ENCODE results near the gene SDF2L1. TPM values are rescaled to one million over a fixed set of nuclear protein-coding genes. Genes with fewer than 3 reads are reported as not detected.

Gene SDF2L1
- polyA plus RNA-seq, 1 experiment: 12.6 TPM

DNA sequence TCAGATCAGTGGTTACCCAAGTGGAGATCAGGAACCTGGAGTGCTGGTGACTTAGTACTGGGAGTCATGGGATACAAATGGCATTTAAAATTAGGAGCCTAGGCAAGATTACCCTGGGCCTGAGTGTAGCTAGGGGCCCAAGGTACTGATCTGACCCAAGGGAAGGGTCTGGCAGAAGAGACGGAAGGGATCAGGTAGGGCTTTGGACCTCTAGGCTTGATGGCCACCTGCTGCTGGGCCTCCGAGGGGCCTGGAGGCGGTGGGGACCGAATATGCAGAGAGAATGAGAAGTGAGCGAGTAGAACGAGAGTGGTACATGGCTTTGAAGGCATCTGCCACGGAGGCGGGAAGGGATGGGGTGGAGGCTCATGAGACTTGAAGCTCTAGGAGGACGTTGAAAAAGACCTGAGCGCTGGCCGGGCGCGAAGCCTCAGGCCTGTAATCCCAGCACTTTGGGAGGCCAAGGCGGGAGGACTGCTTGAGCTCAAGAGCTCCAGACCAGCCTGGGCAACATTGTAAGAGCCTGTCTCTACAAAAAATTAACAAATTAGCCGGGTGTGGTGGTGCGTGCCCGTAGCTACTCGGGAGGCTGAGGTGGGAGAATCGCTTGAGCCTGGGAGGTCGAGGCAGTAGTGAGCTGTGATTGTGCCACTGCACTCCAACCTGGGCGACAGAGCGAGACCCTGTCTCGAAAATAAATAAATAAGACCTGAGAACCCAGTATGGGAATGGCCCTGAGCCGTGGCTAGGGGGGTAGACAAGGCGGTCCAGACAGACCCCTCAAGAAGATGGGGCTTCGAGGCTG lies 23.1 kb downstream of the SDF2L1 start:
- ChIA-PET CTCF (interaction anchor here (1.8 kb wide), 1 partner anchor 19 kb away, joined by 6 read pairs; no protein-coding TSS in a partner anchor), POLR2A (interaction anchor here (1.5 kb wide), 1 partner anchor 7 kb away, joined by 3 read pairs; no protein-coding TSS in a partner anchor)
- DNase-seq (ENCODE audit: low read depth, low spot score): no peak
- Histone ChIP-seq H3K9me3 (ENCODE audit: control insufficient read depth, insufficient read depth, low read length) (no peaks in the 10 kb centered on the region; the same call in 1 of the 2 replicates), H3K4me3 (ENCODE audit: low read depth, low read length) (peak overlapping the region; percentile 80), H3K27me3 (ENCODE audit: control insufficient read depth, insufficient read depth, low read length) (peaks cover 2% of the 10 kb centered on the region), H3K27ac (ENCODE audit: low read depth, low read length) (peak overlapping the region; percentile 80)
- TF ChIP-seq, protein P1, sequence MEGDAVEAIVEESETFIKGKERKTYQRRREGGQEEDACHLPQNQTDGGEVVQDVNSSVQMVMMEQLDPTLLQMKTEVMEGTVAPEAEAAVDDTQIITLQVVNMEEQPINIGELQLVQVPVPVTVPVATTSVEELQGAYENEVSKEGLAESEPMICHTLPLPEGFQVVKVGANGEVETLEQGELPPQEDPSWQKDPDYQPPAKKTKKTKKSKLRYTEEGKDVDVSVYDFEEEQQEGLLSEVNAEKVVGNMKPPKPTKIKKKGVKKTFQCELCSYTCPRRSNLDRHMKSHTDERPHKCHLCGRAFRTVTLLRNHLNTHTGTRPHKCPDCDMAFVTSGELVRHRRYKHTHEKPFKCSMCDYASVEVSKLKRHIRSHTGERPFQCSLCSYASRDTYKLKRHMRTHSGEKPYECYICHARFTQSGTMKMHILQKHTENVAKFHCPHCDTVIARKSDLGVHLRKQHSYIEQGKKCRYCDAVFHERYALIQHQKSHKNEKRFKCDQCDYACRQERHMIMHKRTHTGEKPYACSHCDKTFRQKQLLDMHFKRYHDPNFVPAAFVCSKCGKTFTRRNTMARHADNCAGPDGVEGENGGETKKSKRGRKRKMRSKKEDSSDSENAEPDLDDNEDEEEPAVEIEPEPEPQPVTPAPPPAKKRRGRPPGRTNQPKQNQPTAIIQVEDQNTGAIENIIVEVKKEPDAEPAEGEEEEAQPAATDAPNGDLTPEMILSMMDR (IDR thresholded peaks at IDR 0.05; ENCODE audit: low read depth, low read length): no peak

DNA sequence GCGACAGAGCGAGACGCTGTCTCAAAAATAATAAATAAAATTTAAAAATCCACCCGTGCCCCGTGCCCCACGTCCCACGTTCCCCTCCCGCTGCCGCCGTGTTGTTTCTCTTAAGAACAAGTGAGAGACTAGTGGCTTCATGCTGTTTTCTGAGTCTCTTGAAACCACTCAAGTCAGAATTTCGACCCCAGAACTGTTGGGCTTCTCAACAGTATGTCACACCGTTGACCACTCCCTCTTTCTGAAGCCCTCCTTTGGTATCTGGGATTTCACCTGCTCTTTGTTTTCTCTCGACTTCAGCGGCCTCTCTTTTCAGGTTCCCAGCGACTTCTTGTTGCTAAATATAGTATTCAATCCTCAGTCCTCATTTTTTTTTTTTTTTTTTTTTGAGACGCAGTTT lies 24.7 kb downstream of the SDF2L1 start:
- CTCF ChIA-PET: interaction anchor here (0.6 kb wide), 2 partner anchors 8 to 13 kb away, joined by 6 to 10 read pairs; no protein-coding TSS in a partner anchor
- Histone ChIP-seq H3K4me3 (ENCODE audit: low read depth, low read length) (peak overlapping the region; percentile 80), H3K9me3 (ENCODE audit: control insufficient read depth, insufficient read depth, low read length) (no peaks in the 10 kb centered on the region; the same call in 1 of the 2 replicates), H3K27me3 (ENCODE audit: control insufficient read depth, insufficient read depth, low read length) (peaks cover 2% of the 10 kb centered on the region), H3K27ac (ENCODE audit: low read depth, low read length) (no peak overlapping the region)
- TF ChIP-seq, protein P1 (IDR thresholded peaks at IDR 0.05; ENCODE audit: low read depth, low read length): no peak
- DNase-seq (ENCODE audit: low read depth, low spot score): no peak
- POLR2A ChIA-PET: interaction anchor here (1.5 kb wide), 1 partner anchor 9 kb away, joined by 3 read pairs; no protein-coding TSS in a partner anchor

DNA sequence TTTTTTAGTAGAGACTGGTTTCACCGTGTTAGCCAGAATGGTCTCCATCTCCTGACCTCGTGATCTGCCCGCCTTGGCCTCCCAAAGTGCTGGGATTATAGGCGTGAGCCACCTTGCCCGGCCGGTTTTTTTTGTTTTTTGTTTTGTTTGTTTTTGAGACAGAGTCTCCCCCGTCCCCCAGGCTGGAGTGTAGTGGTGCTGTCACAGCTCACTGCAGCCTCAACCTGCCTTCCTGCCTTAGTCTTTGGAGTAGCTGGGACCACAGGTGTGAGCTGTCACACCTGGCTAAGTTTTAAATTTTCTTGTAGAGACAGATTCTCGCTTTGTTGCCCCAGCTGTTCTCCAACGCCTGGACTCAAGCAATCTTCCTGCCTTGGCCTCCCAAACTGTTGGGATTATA lies 26.9 kb downstream of the SDF2L1 start:
- TF ChIP-seq, protein P1 (IDR thresholded peaks at IDR 0.05; ENCODE audit: low read depth, low read length): no peak

DNA sequence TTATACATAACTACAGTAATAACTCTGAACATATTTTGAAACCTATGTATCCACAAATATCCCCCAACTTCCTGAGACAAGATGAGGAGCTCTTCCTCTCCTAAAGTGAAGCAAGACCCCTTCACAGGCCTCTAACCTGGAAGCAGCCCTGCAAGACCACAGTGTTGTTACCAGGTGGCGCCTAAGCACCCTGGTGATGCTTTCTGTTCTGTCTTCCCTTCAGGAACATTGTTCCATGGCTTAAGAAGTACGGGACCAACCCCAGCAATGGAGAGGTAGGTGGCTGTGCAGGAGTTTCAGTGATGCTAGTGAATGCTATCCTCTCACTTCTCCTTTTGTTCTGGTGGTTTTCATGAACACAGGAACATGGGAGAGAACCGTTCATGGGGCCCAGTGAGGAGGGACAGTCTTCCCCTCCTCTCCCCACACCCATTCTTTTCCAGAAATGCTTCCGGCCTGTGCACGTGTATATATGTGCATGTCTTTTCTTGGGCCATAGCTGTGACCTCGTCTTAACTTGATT lies 30.1 kb downstream of the SDF2L1 start:
- Histone ChIP-seq H3K27ac (ENCODE audit: low read depth, low read length) (no peak overlapping the region), H3K4me3 (ENCODE audit: low read depth, low read length) (no peak overlapping the region), H3K27me3 (ENCODE audit: control insufficient read depth, insufficient read depth, low read length) (no peaks in the 10 kb centered on the region), H3K9me3 (ENCODE audit: control insufficient read depth, insufficient read depth, low read length) (no peaks in the 10 kb centered on the region; the same call in 1 of the 2 replicates)
- TF ChIP-seq, protein P1 (IDR thresholded peaks at IDR 0.05; ENCODE audit: low read depth, low read length): no peak
- no peak for DNase-seq (ENCODE audit: low read depth, low spot score)
- ChIA-PET CTCF (no interaction called here), POLR2A (no interaction called here)

More for the DNA sequence above, 26.9 kb downstream of the SDF2L1 start:
- no peak overlapping the region for H3K4me3 ChIP-seq (ENCODE audit: low read depth, low read length)
- H3K27ac ChIP-seq (ENCODE audit: low read depth, low read length): no peak overlapping the region
- no peak for DNase-seq (ENCODE audit: low read depth, low spot score)
- H3K27me3 ChIP-seq (ENCODE audit: control insufficient read depth, insufficient read depth, low read length): no peaks in the 10 kb centered on the region
- ChIA-PET POLR2A (interaction anchor here (0.7 kb wide), 1 partner anchor 15 kb away, joined by 3 read pairs; no protein-coding TSS in a partner anchor), CTCF (no interaction called here)
- H3K9me3 ChIP-seq (ENCODE audit: control insufficient read depth, insufficient read depth, low read length): no peaks in the 10 kb centered on the region; the same call in 1 of the 2 replicates
